Esophagus mucosa (tissue), 1 donor: ENCODE measurements around the gene PAH. TPM values are rescaled to one million over a fixed set of nuclear protein-coding genes. Genes with fewer than 3 reads are reported as not detected.

ENCODE experiments used
- ATAC-seq: fragments of 200-7000 bp; cut with Tn5 transposase; one replicate; pipeline ENCODE4 v1.9.1; 2020
- total RNA-seq: library from RNA; stranded (reverse); gene quantifications from one replicate; pipeline ENCODE4 v1.2.4, GENCODE V29; 2023
- donor health status: DM: yes; HTN: yes; CAD: no.

The PAH gene
- total RNA-seq, 1 donor from 2014 or later, result not detected

- ATAC-seq, result no peak
Observed at GRCh38 chr12:102950107-102950949, 33.3 kb upstream of the PAH start.

- no peak for ATAC-seq
Observed at GRCh38 chr12:102948941-102949352, 31.9 kb upstream of the PAH start.

- no peak for ATAC-seq
Observed at GRCh38 chr12:102946042-102946441, 29.0 kb upstream of the PAH start.

- ATAC-seq, result no peak
Observed at GRCh38 chr12:102939670-102940222, 22.7 kb upstream of the PAH start.

- ATAC-seq, result no peak
Observed at GRCh38 chr12:102939059-102939458, 22.0 kb upstream of the PAH start.

GRCh38 chr12:102933168-102933567, 16.1 kb upstream of the PAH start:
- no peak for ATAC-seq

- ATAC-seq, result no peak
Observed at GRCh38 chr12:102927220-102927619, 10.2 kb upstream of the PAH start.

- no peak for ATAC-seq
Observed at GRCh38 chr12:102921240-102921639, 4.2 kb upstream of the PAH start.

GRCh38 chr12:102920271-102920670, 3.2 kb upstream of the PAH start:
- no peak for ATAC-seq

GRCh38 chr12:102918840-102919239, 1.8 kb upstream of the PAH start:
- ATAC-seq, result no peak

GRCh38 chr12:102916252-102917025, 605 bp downstream of the PAH start:
- no peak for ATAC-seq

GRCh38 chr12:102913453-102914226, 3.4 kb downstream of the PAH start:
- ATAC-seq, result no peak

- no peak for ATAC-seq
Observed at GRCh38 chr12:102912258-102912657, 4.8 kb downstream of the PAH start.

- ATAC-seq, result no peak
Observed at GRCh38 chr12:102911320-102911719, 5.7 kb downstream of the PAH start.

- no peak for ATAC-seq
Observed at GRCh38 chr12:102910792-102911191, 6.3 kb downstream of the PAH start.

- ATAC-seq, result no peak
Observed at GRCh38 chr12:102910137-102910536, 6.9 kb downstream of the PAH start.

- no peak for ATAC-seq
Observed at GRCh38 chr12:102907918-102908317, 9.1 kb downstream of the PAH start.

GRCh38 chr12:102905229-102905628, 11.8 kb downstream of the PAH start:
- no peak for ATAC-seq

- ATAC-seq, result no peak
Observed at GRCh38 chr12:102903337-102904007, 13.6 kb downstream of the PAH start.

- no peak for ATAC-seq
Observed at GRCh38 chr12:102902093-102902492, 15.0 kb downstream of the PAH start.

GRCh38 chr12:102900389-102900788, 16.7 kb downstream of the PAH start:
- ATAC-seq, result no peak

GRCh38 chr12:102896067-102896466, 21.0 kb downstream of the PAH start:
- ATAC-seq, result no peak
